Activated CD4-positive, alpha-beta memory T cell treated with anti-CD3 and anti-CD28 coated beads, Interleukin-2, amount 10 ng/mL, durations not matched to agents 7 days and 5 days (primary cell): Measurements from ENCODE around the gene GANC. TPM values are rescaled to one million over a fixed set of nuclear protein-coding genes. Genes with fewer than 3 reads are reported as not detected.

Experiments
- CTCF ChIA-PET: fragments of 350-600 bp; sonication (Branson Sonifier 250); formaldehyde crosslinking; loops from one replicate; lab custom pipeline; 2021; ENCODE audit warnings: antibody characterized with exemption, inconsistent platforms; lab: Charles Lee
- POLR2A ChIA-PET: fragments of 350-600 bp; sonication (Branson Sonifier 250); formaldehyde crosslinking; loops from one replicate; lab custom pipeline; 2021; ENCODE audit warnings: antibody characterized with exemption; lab: Charles Lee
- DNase-seq: peaks from one replicate; pipeline ENCODE4 v3.0.0-alpha.2; 2020
- H3K27ac Mint-ChIP-seq: one replicate; pipeline ENCODE4 v1.8.0; 2021; ENCODE audit warnings: mild to moderate bottlenecking, mixed read lengths
- H3K27me3 Mint-ChIP-seq: one replicate; pipeline ENCODE4 v1.8.0; 2021; ENCODE audit warnings: mixed read lengths
- H3K36me3 Mint-ChIP-seq: one replicate; pipeline ENCODE4 v1.8.0; 2021; ENCODE audit warnings: low read depth, mixed read lengths
- H3K4me1 Mint-ChIP-seq: one replicate; pipeline ENCODE4 v1.8.0; 2021; ENCODE audit warnings: mixed read lengths
- H3K4me3 Mint-ChIP-seq: one replicate; pipeline ENCODE4 v1.8.0; 2021; ENCODE audit warnings: mild to moderate bottlenecking, mixed read lengths
- H3K9me3 Mint-ChIP-seq: one replicate; pipeline ENCODE4 v1.8.0; 2021; ENCODE audit warnings: mixed read lengths
- total RNA-seq, 2 experiments: library from RNA; stranded (reverse); gene quantifications; one replicate each; pipeline ENCODE4 v1.2.3, GENCODE V29; 2021

The GANC gene
- total RNA-seq, 2 experiments from 2014 or later: 28.3 to 31.5 TPM

DNA sequence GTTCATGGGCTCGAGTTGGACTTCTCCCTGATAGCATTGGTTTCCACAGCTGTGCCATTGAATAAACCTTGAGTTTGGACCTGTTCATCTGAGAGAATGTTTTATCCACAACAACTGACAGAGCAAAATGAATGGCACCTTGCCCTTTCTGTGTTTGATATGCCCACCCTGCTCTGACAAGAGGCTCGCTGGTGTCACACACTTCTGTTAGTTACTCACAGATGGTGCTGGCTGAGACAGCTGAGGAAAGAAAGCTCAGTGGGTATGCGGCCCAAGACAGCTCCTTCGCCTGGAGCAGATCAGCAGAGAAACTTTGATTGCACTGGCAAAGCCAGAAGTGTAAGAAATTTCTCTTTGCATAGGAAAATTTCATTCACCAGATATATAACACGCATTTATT, 83.8 kb downstream of the GANC start:
- Mint-ChIP-seq H3K4me3 (no peak overlapping the region), H3K27ac (no peak overlapping the region), H3K9me3 (no peaks in the 10 kb centered on the region), H3K36me3 (peaks cover 11% of the 10 kb centered on the region), H3K27me3 (no peaks in the 10 kb centered on the region), H3K4me1 (no peaks in the 10 kb centered on the region)
- POLR2A ChIA-PET: no interaction called here
- no peak for DNase-seq
- CTCF ChIA-PET: no interaction called here

DNA sequence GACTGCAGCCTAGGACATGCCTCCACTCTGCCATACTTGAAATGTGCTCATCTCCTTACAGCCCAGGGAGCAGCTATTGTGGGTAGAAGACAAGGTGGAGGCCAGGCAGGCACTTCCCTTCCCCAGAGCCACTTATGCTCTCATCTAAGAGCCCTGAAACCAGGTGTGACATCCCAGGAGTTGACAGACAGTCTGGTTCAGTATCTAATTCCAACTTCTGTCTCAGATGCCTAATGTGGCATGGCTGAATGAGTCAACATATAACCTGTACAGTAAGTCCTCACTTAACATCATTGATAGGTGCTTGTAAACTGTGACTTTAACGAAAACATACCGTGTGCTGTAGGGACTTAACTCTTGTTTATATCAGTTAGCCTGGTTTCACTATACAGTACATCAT, 85.1 kb downstream of the GANC start:
- H3K9me3 Mint-ChIP-seq: no peaks in the 10 kb centered on the region
- ChIA-PET CTCF (no interaction called here), POLR2A (no interaction called here)
- DNase-seq: no peak
- no peaks in the 10 kb centered on the region for H3K4me1 Mint-ChIP-seq
- H3K27ac Mint-ChIP-seq: no peak overlapping the region
- no peak overlapping the region for H3K4me3 Mint-ChIP-seq
- H3K27me3 Mint-ChIP-seq: no peaks in the 10 kb centered on the region
- H3K36me3 Mint-ChIP-seq: peaks cover 5% of the 10 kb centered on the region

DNA sequence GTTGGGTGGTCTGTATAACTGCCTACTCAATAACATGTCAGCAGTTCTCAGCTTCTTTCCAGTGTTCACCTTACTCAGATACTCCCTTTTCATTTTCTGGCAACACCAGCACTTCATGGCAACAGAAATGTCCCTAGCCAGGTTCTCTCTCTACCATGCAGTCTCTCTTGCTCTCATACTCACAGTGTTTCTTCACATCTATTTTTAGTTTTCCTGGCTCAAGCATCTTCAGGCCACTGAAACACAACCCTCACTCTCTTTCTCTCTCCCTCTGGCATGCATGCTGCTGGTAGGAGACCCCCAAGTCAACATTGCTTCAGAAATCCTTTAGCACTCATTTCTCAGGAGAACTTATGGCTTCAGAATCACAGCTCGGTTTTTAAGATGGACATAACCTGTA, 86.2 kb downstream of the GANC start, which contains the start of gene CAPN3:
Gene CAPN3 (plus strand): TSS at position 253 of the 400 bp plus-strand sequence. CDS start 305 bp downstream, outside the sequence.
- H3K9me3 Mint-ChIP-seq: no peaks in the 10 kb centered on the region
- POLR2A ChIA-PET: no interaction called here

DNA sequence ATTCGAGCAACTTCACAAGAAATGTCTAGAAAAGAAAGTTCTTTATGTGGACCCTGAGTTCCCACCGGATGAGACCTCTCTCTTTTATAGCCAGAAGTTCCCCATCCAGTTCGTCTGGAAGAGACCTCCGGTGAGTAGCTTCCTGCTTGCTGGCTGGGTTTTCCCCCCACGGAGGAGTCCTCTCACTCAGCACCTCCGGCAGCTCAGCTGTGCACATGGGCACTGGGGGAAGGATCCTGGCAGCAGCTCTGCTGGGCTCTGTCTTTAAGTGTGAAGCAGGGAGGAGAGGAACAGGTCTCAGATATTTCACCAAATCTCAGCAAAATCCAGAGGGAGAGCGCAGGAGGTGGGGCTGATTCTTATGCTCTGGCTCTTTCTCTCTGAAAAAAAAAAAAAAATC, 87.0 kb downstream of the GANC start:
- Mint-ChIP-seq H3K27ac (no peak overlapping the region), H3K4me3 (no peak overlapping the region), H3K36me3 (no peaks in the 10 kb centered on the region), H3K27me3 (no peaks in the 10 kb centered on the region), H3K9me3 (no peaks in the 10 kb centered on the region), H3K4me1 (no peaks in the 10 kb centered on the region)
- DNase-seq: no peak
- POLR2A ChIA-PET: no interaction called here
- CTCF ChIA-PET: interaction anchor here (1.1 kb wide), 1 partner anchor 25 kb away, joined by 3 read pairs; no protein-coding TSS in a partner anchor

More for the DNA sequence above, 86.2 kb downstream of the GANC start, which contains the start of gene CAPN3:
- Mint-ChIP-seq H3K36me3 (no peaks in the 10 kb centered on the region), H3K4me3 (no peak within 1 kb of the TSS), H3K27me3 (no peaks in the 10 kb centered on the region), H3K4me1 (no peaks in the 10 kb centered on the region), H3K27ac (no peak within 1 kb of the TSS)
- CTCF ChIA-PET: interaction anchor here (1.1 kb wide), 1 partner anchor 26 kb away, joined by 3 read pairs; no protein-coding TSS in a partner anchor
- no peak for DNase-seq

DNA sequence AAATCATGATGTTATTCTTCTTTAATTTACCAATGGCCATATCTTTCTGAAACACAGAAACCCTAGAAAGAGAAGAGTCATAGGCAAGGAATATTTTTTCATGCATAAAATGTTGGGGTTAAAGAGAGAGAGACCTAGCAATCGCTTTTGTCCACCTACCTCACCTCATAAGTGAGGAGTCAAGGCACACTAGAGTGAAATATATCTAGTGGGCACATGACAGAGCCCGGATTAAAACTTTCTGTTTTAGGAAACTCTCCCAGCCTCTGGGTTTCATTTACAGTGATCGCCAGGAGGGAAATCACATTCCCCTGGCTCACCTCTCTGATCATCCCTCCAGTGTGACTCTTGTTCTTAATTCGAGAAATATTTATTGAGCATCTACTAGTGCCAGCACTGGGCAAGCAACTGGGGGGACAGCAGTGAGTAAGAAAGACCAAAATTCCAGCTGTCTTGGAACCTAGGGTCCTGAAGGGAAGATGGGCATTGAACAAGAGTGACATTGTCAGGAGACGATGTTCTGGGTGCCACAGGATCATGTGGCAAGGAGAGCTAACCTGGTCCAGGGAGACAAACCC, 87.6 kb downstream of the GANC start:
- Mint-ChIP-seq H3K4me1 (no peaks in the 10 kb centered on the region), H3K36me3 (no peaks in the 10 kb centered on the region), H3K9me3 (no peaks in the 10 kb centered on the region), H3K27ac (no peak overlapping the region), H3K27me3 (no peaks in the 10 kb centered on the region), H3K4me3 (no peak overlapping the region)
- DNase-seq: no peak
- POLR2A ChIA-PET: no interaction called here
- CTCF ChIA-PET: no interaction called here

DNA sequence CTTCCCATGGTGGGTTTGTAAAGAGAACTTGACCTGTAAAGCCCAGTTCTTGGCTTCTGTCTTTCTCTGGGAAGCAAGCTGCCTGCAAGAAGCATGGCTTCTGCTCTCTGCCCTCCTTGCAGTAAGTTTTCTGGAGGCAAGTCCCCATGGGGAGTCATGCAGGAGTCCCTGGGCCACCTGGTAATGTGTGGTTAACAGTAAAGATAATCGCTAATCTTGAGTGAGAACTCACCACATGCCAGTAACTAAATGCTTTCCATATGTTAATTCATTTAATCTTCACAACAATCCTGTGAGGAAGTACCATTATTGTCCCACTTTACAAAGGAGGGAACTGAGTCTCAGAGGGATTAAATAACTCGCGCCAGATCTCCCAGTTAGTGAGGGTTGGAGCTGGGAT, 90.5 kb downstream of the GANC start:
- DNase-seq: no peak
- POLR2A ChIA-PET: no interaction called here
- Mint-ChIP-seq H3K4me1 (no peaks in the 10 kb centered on the region), H3K27me3 (no peaks in the 10 kb centered on the region), H3K4me3 (no peak overlapping the region), H3K36me3 (no peaks in the 10 kb centered on the region), H3K27ac (no peak overlapping the region), H3K9me3 (no peaks in the 10 kb centered on the region)
- CTCF ChIA-PET: no interaction called here

DNA sequence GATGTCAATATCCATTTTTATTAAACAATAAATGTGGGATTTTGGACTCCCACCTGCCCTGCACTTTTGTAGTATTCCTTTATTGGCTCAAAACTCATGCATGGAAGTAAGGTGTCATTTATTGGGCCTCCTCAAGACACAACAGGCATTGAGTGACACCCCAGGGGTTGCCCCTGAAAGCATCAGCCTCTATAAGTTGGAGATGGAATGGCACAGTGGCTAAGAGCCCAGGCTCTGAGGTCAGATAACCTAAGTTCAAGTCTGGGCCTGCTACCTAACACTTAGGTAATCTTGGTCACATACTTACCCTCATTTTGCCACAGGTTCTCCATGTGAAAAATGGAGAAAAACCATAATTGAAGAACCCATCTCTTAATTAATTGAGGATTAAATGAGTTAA, 90.9 kb downstream of the GANC start:
- POLR2A ChIA-PET: no interaction called here
- H3K27me3 Mint-ChIP-seq: no peaks in the 10 kb centered on the region

DNA sequence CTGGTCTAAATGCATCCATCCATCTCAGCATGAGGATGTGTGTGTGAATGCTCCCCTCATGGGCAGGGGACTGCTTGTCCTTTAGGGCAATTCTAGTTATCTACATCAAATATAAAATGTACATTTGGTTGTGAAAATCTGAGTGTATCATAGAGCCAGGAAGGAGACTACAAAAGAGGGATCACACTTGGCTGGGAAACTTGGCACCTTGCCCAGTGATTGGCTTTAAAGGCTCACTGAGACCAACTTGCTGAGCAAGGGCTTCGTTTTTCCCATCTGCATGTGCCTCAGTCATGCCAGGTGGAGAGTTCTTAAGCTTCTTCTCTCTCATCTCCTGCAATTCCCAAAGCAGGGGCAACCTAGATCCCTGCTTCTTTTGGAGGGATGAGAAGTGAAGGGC, 91.5 kb downstream of the GANC start:
- H3K9me3 Mint-ChIP-seq: no peaks in the 10 kb centered on the region
- no peaks in the 10 kb centered on the region for H3K27me3 Mint-ChIP-seq
- CTCF ChIA-PET: no interaction called here
- no peak overlapping the region for H3K27ac Mint-ChIP-seq
- POLR2A ChIA-PET: no interaction called here
- H3K36me3 Mint-ChIP-seq: no peaks in the 10 kb centered on the region
- H3K4me3 Mint-ChIP-seq: no peak overlapping the region
- H3K4me1 Mint-ChIP-seq: no peaks in the 10 kb centered on the region
- no peak for DNase-seq

More for the DNA sequence above, 90.9 kb downstream of the GANC start:
- DNase-seq: no peak
- no peaks in the 10 kb centered on the region for H3K9me3 Mint-ChIP-seq
- no peak overlapping the region for H3K27ac Mint-ChIP-seq
- H3K4me3 Mint-ChIP-seq: no peak overlapping the region
- no peaks in the 10 kb centered on the region for H3K36me3 Mint-ChIP-seq
- CTCF ChIA-PET: no interaction called here
- no peaks in the 10 kb centered on the region for H3K4me1 Mint-ChIP-seq

DNA sequence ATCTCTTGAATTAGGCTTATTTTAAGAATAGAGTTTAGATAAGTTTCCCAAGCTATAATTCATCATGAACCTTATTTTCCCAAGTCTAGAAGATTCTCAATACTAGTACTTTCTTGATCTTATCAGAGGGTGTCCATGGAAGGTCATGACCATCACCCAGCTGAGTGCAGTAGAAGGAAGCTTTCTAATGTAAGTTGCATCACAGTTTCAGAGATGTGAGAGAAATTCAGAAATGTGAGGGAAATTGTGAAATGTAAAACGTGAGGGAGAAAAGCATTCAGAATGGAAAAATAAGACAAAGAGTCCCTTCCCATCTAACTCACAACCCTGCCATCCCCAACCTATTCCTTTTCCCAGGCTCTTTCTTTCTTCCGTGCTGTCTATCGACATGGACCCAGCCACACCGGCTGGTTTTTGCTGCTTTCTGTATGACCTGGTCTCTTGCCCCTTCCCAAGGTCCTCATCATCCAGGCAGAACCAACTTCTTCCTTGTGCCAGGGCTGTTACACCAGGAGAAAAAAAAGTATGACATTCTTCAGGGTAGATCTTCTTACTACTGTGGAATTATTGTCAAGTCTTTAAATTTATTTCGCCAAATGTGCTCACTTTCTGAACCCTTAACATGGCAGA, 93.0 kb downstream of the GANC start:
- Mint-ChIP-seq H3K36me3 (no peaks in the 10 kb centered on the region), H3K27me3 (no peaks in the 10 kb centered on the region), H3K4me1 (no peaks in the 10 kb centered on the region), H3K9me3 (no peaks in the 10 kb centered on the region), H3K4me3 (no peak overlapping the region), H3K27ac (no peak overlapping the region)
- ChIA-PET CTCF (interaction anchor here (1.5 kb wide), 1 partner anchor 19 kb away, joined by 3 read pairs; no protein-coding TSS in a partner anchor), POLR2A (no interaction called here)
- DNase-seq: no peak

DNA sequence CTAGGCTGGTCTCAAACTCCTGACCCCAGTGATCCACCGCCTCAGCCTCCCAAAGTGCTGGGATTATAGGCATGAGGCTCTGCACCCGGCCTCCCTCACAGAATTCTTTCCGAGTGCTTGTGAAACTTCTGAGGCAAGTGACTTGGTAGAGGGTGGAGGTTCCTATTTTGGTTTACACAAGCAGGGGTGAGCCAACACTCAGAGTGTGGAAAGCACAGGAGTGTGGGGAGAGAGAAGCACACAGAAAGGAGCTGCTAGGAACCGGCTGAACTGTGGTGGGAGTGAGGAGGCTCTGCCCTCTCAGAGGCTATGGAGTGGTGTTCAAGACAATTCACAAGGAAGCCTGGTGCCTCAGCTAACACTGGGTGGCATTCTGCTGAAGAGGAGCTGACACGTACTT, 94.0 kb downstream of the GANC start:
- DNase-seq: no peak
- POLR2A ChIA-PET: no interaction called here
- Mint-ChIP-seq H3K27ac (no peak overlapping the region), H3K9me3 (no peaks in the 10 kb centered on the region), H3K36me3 (no peaks in the 10 kb centered on the region), H3K4me1 (no peaks in the 10 kb centered on the region), H3K4me3 (no peak overlapping the region), H3K27me3 (no peaks in the 10 kb centered on the region)
- CTCF ChIA-PET: no interaction called here

DNA sequence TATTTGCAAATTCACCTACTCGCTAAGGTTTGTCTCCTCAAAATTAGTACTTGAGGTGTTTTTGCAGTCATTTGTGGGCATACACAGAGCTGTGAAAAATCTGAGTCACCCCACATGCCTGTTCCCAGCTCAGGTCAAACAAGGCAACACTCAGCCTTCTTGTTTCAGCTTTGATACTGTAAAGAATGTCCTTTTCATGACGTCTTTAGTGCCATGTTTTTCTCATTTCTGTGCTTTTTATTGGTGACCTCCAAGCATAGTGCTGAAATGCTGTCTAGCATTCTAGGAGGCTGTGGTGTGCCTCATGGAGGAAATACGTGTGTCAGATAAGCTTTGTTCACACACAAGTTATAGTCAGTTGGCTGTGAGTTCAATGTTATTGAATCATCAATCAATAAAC, 95.1 kb downstream of the GANC start:
- Mint-ChIP-seq H3K27me3 (no peaks in the 10 kb centered on the region), H3K27ac (no peak overlapping the region), H3K4me1 (no peaks in the 10 kb centered on the region), H3K36me3 (no peaks in the 10 kb centered on the region), H3K9me3 (no peaks in the 10 kb centered on the region), H3K4me3 (no peak overlapping the region)
- ChIA-PET POLR2A (no interaction called here), CTCF (no interaction called here)
- DNase-seq: no peak

DNA sequence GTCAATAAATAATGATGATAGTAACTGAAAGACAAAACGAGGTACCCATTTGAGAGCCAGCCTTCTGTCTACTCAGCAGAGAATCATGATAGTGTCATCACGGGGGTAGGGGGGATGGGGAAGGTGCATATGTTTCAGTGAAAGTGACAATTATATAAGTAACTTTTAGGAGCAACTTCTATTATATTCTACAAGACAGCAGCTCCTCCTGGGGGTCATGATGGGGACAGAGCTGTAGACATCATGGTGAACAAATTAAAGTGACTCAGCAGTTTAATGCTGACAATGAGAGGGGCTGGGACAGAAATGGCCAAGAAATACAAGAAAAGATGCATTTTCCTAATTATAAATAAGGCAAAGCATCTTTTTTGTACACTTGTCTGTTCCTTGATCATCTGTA, 98.1 kb downstream of the GANC start:
- Mint-ChIP-seq H3K9me3 (no peaks in the 10 kb centered on the region), H3K36me3 (no peaks in the 10 kb centered on the region), H3K4me3 (no peak overlapping the region), H3K27me3 (no peaks in the 10 kb centered on the region), H3K4me1 (no peaks in the 10 kb centered on the region), H3K27ac (no peak overlapping the region)
- ChIA-PET POLR2A (no interaction called here), CTCF (no interaction called here)
- no peak for DNase-seq

DNA sequence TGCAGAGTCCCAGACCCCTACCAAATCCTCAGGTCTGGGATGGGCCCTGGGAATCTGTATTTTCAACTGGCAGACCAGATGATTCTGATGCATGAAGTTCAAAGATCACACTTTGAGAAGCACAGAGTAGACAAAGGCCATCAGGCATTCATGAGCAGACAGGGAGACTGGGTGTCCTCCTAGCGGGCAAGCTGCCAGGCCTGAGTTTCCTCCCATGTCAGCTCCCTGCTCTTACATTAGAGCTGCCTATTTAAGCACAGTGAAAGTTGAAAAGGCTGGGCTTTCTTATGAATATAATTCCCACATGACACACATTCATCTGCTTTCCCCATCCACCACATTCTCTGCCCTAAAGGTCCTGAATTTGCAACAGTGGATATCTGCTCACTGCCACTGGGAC, 100.3 kb downstream of the GANC start:
- POLR2A ChIA-PET: no interaction called here
- Mint-ChIP-seq H3K27ac (no peak overlapping the region), H3K9me3 (peaks cover 4% of the 10 kb centered on the region)

DNA sequence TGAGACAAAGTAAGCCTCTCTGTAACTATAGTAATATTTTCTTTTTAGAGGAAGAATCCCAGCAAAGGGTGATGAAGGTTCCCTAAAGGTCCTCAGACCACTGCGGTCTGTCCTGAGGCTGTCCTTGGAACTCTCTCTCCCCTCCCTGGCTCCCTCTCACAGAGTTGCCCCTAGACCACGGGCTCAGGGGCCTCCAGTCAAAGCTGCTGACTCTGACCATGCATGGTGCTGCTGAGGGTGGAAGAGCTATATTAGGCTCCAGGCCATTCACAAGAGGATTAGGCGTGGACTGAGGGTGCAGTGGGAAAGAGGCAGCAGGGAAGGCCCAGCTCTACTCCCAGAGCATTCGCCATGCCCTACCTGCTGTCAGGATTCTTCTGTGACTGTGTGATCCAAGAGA, 100.9 kb downstream of the GANC start:
- no peak overlapping the region for H3K27ac Mint-ChIP-seq
- no peaks in the 10 kb centered on the region for H3K27me3 Mint-ChIP-seq
- ChIA-PET POLR2A (no interaction called here), CTCF (interaction anchor here (4.0 kb wide), 1 partner anchor 12 kb away, joined by 24 read pairs; no protein-coding TSS in a partner anchor)
- DNase-seq: no peak
- H3K36me3 Mint-ChIP-seq: no peaks in the 10 kb centered on the region
- no peaks in the 10 kb centered on the region for H3K4me1 Mint-ChIP-seq
- H3K9me3 Mint-ChIP-seq: peaks cover 4% of the 10 kb centered on the region
- H3K4me3 Mint-ChIP-seq: no peak overlapping the region

More for the DNA sequence above, 100.3 kb downstream of the GANC start:
- H3K4me1 Mint-ChIP-seq: no peaks in the 10 kb centered on the region
- H3K27me3 Mint-ChIP-seq: no peaks in the 10 kb centered on the region
- CTCF ChIA-PET: no interaction called here
- no peaks in the 10 kb centered on the region for H3K36me3 Mint-ChIP-seq
- H3K4me3 Mint-ChIP-seq: no peak overlapping the region
- no peak for DNase-seq
